Measurements from ENCODE around the gene AAK1.

- no peak for TF ChIP-seq CTCF (optimal IDR thresholded peaks at IDR 0.05 in 1 of 3, IDR thresholded peaks at IDR 0.05 in 1 of 3, conservative IDR thresholded peaks at IDR 0.05 in 1 of 3; ENCODE audit: extremely low read depth in 1 of 3, insufficient read depth in 2 of 3, low read length in 3 of 3)
- no peak for TF ChIP-seq EZH2 (IDR thresholded peaks at IDR 0.05; ENCODE audit: low read length)
Observed at GRCh38 chr2:69481421-69481820, 162.1 kb downstream of the AAK1 start.

Data from keratinocyte (primary cell).